NCI-H1417 treated with DMSO at 0.1 percent for 48 hours (cell line): Measurements from ENCODE around the gene ARHGAP6.

ENCODE experiments used
- DNase-seq: peaks from one replicate; lab custom pipeline; 2025; lab: John Stamatoyannopoulos, UW

Gene ARHGAP6

DNA sequence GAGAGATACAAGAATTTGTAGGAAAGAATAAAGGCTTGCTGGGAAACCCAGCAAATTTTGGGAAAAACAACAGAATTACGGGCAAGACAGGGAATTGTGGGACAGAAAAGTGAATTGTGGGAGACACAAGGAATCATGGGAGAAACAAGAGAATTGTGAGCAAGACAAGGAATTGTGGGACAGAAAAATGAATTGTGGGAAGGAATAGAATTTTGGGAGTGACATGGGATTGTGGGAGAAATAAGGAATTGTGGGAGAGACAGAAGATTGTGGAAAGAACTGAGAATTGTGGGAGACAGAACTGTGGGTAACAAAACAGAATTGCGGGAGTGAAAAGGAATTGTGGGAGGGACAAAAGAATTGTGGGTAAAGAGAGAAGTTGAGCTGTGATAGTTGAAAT is 555.8 kb downstream of the ARHGAP6 start:
- no peak for DNase-seq

DNA sequence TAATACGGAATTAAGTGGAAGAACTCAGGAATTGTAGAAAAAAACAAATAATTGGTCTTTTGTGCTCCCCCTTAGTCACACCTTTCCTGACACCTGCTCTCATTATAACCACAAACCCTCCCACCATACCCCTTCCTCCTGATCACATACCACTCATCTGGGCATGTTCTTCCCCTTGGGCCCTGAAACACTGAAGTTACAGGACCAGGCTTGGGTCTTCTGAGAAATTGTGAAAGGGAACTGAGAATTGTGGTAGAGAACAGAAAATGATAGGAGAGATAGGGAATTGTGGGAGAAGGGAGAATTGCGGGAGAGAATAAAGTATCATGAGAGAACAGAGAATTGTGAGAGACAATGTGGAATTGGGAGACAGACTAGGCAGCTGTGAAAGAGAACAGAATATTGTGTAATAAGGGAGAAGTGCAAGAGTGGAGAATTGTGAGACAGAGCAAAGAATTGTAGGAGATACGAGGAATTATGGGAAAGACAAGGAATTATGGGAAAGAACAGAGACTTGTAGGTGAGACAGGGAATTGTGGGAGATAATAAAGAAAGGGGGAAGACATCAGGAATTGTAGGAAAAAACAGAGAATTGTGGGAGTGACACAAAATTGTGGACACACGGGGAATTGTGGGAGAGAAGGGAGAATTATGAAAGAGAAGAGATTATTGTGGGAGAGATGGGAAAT is 557.3 kb downstream of the ARHGAP6 start:
- no peak for DNase-seq

DNA sequence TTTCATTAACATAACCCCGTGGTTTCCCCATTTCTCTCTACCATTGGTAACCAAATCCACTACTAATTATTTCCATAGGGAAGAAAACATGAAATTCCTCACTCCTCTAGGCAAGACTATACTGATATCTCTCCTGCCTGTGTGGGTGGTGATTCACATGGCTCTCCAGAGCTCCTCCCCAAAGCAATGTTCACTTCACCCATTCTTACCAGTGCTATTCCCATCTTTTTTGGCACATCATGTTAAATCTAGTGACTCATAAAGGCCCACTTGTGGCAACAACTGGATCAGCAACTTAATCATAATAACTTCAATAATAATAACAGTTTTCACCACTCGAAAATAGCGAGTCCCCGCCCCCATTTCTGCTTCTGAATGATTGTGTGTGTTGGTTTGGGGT is 560.6 kb downstream of the ARHGAP6 start:
- DNase-seq = no peak

DNA sequence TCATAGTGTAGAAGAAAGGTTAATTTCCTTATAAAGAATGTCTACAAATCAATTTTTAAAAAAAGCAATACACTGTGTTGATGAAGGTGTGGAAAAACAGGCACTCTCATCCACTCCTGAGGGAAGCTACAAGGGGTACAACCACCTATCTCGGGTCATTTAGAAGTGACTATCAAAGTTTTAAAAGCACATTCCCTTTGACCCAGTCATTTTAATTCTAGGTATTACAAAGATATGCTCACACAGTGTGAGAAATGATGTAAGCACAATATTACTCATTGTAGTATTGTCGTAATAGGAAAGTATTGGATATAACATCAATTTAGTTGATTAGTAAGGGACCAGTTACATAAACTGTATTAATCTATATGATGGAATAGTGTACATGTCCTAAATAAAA is 562.0 kb downstream of the ARHGAP6 start:
- no peak for DNase-seq

DNA sequence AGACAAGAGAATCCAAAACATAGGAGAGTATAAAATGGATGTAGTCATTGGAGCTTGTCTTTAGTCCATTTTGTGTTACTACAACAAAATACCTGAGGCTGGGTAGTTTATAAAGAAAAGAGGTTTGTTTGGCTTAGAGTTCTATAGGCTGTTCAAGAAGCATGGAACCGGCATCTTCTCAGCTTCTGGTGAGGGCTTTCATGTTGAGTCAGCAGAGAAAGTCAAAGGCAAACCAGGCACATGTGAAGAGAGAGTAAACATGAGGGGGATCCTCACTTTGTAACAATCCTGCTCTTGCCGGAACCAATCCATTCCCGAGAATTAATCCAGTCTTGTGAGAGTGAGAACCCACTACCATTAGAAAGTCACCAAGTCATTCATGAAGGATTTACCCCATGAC is 562.7 kb downstream of the ARHGAP6 start:
- no peak for DNase-seq

DNA sequence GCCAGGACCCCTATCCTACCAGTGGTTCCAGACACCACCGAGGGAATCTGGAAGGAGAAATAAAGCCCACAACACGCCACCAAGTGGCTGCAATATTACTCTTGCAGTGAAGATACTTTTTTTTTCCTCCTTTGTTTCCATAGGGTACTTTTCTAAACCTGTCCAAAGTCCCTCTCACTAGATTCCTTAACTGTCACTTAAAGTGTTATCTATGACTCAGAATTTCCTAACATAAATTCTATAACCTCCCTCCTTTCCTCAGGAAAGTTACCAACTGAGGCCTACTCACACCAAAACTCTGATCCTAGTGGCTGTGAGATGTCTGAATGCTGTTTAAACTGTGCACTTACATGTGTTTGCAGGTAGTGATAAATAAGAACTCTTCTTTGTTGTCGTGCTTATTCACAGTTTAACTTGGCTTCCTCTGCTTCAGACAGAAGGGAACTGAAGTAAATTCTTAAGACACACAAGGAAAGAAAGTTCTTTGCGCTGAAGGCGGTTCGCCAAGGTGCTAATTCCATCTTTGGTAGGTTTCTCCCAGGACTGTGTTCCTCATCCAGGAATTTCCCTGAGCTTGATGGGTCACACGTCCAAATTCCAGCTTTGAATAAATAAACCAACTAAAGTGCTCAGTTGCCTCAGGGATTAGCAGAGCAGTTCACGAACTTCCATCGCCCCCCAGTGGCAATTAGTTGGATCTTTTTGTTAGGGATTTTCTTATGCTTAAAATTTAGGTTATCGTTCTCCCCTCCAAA is 565.3 kb downstream of the ARHGAP6 start:
- DNase-seq = no peak

DNA sequence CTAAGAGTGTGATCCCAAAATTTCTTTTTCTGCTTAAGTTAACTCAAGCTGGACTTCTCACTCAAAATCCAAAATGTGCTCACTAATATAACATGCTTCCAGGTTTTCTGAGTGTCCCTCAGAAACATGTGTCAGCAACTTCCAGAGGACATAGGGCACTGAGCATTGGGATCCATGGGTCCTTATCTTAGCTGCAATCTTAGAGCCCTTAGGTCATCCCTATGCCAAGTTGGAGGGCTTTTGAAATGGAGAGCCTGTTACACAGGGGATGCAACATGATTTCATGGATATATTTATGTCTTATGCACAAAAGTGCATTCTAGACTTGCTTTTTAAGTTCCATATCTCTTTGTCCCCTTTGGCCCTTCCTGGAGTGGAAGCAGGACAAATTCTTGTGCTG is 566.3 kb downstream of the ARHGAP6 start:
- DNase-seq = no peak

DNA sequence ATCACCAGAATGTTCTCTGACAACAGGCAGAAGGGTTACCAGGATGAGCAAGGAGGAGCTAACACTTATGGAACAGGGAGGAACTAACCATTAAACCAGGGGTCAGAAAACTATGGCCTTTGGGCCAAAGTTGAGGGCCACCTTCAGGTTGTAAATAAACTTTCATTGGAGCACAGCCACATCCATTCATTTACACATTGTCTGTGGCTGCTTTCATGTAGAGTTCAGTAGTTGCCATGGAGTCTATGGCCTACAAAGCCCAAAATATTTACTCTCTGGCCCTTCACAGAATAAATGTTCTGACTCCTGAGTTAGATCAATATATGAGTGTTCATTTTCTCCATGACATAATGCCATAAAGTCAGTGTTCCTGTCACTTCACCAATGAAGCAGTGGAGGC is 567.8 kb downstream of the ARHGAP6 start:
- no peak for DNase-seq

DNA sequence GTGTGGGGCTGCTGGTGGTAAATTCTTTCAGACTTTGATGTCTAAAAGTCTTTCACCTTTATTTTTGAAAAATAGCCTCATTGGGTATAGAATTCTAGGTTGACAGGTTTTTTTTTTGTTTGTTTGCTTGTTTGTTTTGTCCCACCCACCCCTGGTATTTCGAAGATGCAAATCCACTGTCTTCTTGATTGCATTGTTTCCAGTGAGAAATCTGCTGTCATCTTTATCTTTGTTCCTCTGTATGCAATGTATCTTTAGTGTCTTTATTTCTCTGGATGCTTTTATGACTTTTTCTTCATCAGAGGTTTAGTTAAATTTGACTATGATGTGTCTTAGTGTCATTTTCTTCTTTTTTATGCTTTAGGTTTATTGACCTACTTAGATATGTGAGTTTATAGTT is 575.9 kb downstream of the ARHGAP6 start:
- no peak for DNase-seq
